ENCODE data around the gene HOOK2. TPM values are rescaled to one million over a fixed set of nuclear protein-coding genes. Genes with fewer than 3 reads are reported as not detected.
"Not testable (repeated sequence)": the region's sequence is repeated elsewhere in the genome, so short reads cannot be mapped to it uniquely, and the experiment has no call there.

The HOOK2 gene
- 10 to 100 TPM; 25.2 to 27.0 TPM for total RNA-seq
- 1 to 10 TPM; 3.0 to 4.3 (median 3.2) TPM for polyA plus RNA-seq
- 12.6 to 32.4 (median 21.2) reads per million in 6 experiments for total RNA-seq

GRCh38 chr19:12774588-12775555 lies at the start of gene HOOK2:
HOOK2 (minus strand) TSS chr19:12775552; CDS start chr19:12775449, 103 bp downstream.
- ATAC-seq, result peak; percentile 9 to 23
- POLR2A ChIA-PET, result interaction anchor here (0.6 to 20.9 kb wide), 6 partner anchors 8 to 88 kb away, joined by 3 to 1021 read pairs (median 4); partner anchors contain the start of genes JUNB, PRDX2, RNASEH2A and THSD8
- no peaks in the 10 kb centered on the region for H3K27me3 Mint-ChIP-seq
- H3K27ac Mint-ChIP-seq, result peak within 1 kb of the TSS in 9 of 10 donors; percentile 63 to 94 (median 88)
- peak in 7 of 10 donors; percentile 12 to 82 (median 51) for DNase-seq
- no peaks in the 10 kb centered on the region for H3K9me3 Mint-ChIP-seq
- peaks cover 0 to 2% (median 0%) of the 10 kb centered on the region in 3 donors for H3K36me3 Mint-ChIP-seq
- peak within 1 kb of the TSS; percentile 68 to 89 (median 80) for H3K4me3 Mint-ChIP-seq
- H3K4me1 Mint-ChIP-seq, result peaks cover 13 to 36% (median 25%) of the 10 kb centered on the region in 4 donors

- peaks cover 0 to 4% (median 0%) of the 10 kb centered on the region in 9 donors for H3K9me3 Mint-ChIP-seq
- DNase-seq (no peak), ATAC-seq (no peak)
- no peak overlapping the region for H3K4me3 Mint-ChIP-seq
- peaks cover 12 to 28% (median 21%) of the 10 kb centered on the region in 5 donors for H3K27me3 Mint-ChIP-seq
- peaks cover 5 to 12% (median 10%) of the 10 kb centered on the region in 4 donors for H3K4me1 Mint-ChIP-seq
- H3K36me3 Mint-ChIP-seq, result peaks cover 2 to 4% (median 3%) of the 10 kb centered on the region in 3 donors
- H3K27ac Mint-ChIP-seq, result no peak overlapping the region
- POLR2A ChIA-PET, result no interaction called here
Observed at GRCh38 chr19:12821761-12822160, 46.4 kb upstream of the HOOK2 start.

- not testable (repeated sequence) for H3K4me3 Mint-ChIP-seq, H3K9me3 Mint-ChIP-seq, ATAC-seq, DNase-seq, H3K4me1 Mint-ChIP-seq, H3K27me3 Mint-ChIP-seq
- Mint-ChIP-seq H3K36me3 (peaks cover 4 to 22% (median 6%) of the 10 kb centered on the region in 3 donors), H3K27ac (peak overlapping the region in 1 of 10 donors; percentile 34)
- POLR2A ChIA-PET, result interaction anchor here (0.5 kb wide), 1 partner anchor 10 kb away, joined by 6 read pairs; no protein-coding TSS in a partner anchor
Observed at GRCh38 chr19:12817810-12818209, 42.5 kb upstream of the HOOK2 start.

- peaks cover 4 to 26% (median 6%) of the 10 kb centered on the region in 3 donors for H3K36me3 Mint-ChIP-seq
- POLR2A ChIA-PET, H3K4me1 Mint-ChIP-seq, H3K27me3 Mint-ChIP-seq, H3K4me3 Mint-ChIP-seq, H3K9me3 Mint-ChIP-seq, ATAC-seq, H3K27ac Mint-ChIP-seq, DNase-seq: not testable (repeated sequence)
Observed at GRCh38 chr19:12817188-12817587, 41.8 kb upstream of the HOOK2 start.

- Mint-ChIP-seq H3K36me3 (peaks cover 0 to 30% (median 4%) of the 10 kb centered on the region in 3 donors), H3K9me3 (no peaks in the 10 kb centered on the region), H3K27ac (no peak overlapping the region), H3K27me3 (no peaks in the 10 kb centered on the region), H3K4me1 (no peaks in the 10 kb centered on the region), H3K4me3 (no peak overlapping the region)
- ATAC-seq (no peak), DNase-seq (no peak)
- POLR2A ChIA-PET, result interaction anchor here (0.6 to 0.8 kb wide), 3 partner anchors 15 to 132 kb away, joined by 3 to 4 read pairs (median 3); no protein-coding TSS in a partner anchor
Observed at GRCh38 chr19:12815088-12815487, 39.7 kb upstream of the HOOK2 start.

- ATAC-seq (peak; percentile 89 to 90), DNase-seq (peak; percentile 76 to 88 (median 83))
- peak within 1 kb of the TSS; percentile 80 to 95 (median 90) for H3K27ac Mint-ChIP-seq
- peak within 1 kb of the TSS; percentile 85 to 97 (median 93) for H3K4me3 Mint-ChIP-seq
- no peaks in the 10 kb centered on the region for H3K9me3 Mint-ChIP-seq
- POLR2A ChIA-PET, result interaction anchor here (0.8 to 2.2 kb wide), 8 partner anchors 10 to 108 kb away, joined by 3 to 22 read pairs (median 5); partner anchors contain the start of genes GET3, HOOK2 and JUNB
- H3K27me3 Mint-ChIP-seq, result no peaks in the 10 kb centered on the region
- peaks cover 13 to 22% (median 21%) of the 10 kb centered on the region in 4 donors for H3K4me1 Mint-ChIP-seq
- peaks cover 0 to 15% (median 0%) of the 10 kb centered on the region in 3 donors for H3K36me3 Mint-ChIP-seq
Observed at GRCh38 chr19:12806242-12807081, 31.1 kb upstream of the HOOK2 start, which contains the start of gene RNASEH2A. RNASEH2A (plus strand) TSS chr19:12806584; CDS start chr19:12806674, 90 bp downstream.

GRCh38 chr19:12804051-12804450 lies 28.7 kb upstream of the HOOK2 start:
- Mint-ChIP-seq H3K9me3 (no peaks in the 10 kb centered on the region), H3K4me1 (peaks cover 17 to 38% (median 31%) of the 10 kb centered on the region in 4 donors), H3K27ac (no peak overlapping the region), H3K36me3 (peaks cover 0 to 13% (median 0%) of the 10 kb centered on the region in 3 donors), H3K27me3 (no peaks in the 10 kb centered on the region), H3K4me3 (peak overlapping the region in 1 of 10 donors; percentile 38)
- POLR2A ChIA-PET, result interaction anchor here (0.7 to 14.5 kb wide), 4 partner anchors 9 to 1100 kb away, joined by 3 to 1021 read pairs (median 34); partner anchors contain the start of genes HOOK2 and JUNB
- DNase-seq (no peak), ATAC-seq (no peak)

GRCh38 chr19:12802267-12803106 lies 27.1 kb upstream of the HOOK2 start:
- H3K4me3 Mint-ChIP-seq, result peak overlapping the region; percentile 83 to 94 (median 88)
- H3K27ac Mint-ChIP-seq, result peak overlapping the region in 9 of 10 donors; percentile 28 to 84 (median 49)
- H3K27me3 Mint-ChIP-seq, result no peaks in the 10 kb centered on the region
- ATAC-seq (no peak), DNase-seq (no peak)
- no peaks in the 10 kb centered on the region for H3K9me3 Mint-ChIP-seq
- POLR2A ChIA-PET, result interaction anchor here (0.5 to 14.5 kb wide), 8 partner anchors 10 to 250 kb away, joined by 3 to 1021 read pairs (median 5); partner anchors contain the start of genes FBXW9, HOOK2, JUNB and TRIR
- H3K36me3 Mint-ChIP-seq, result peaks cover 0 to 17% (median 0%) of the 10 kb centered on the region in 3 donors
- H3K4me1 Mint-ChIP-seq, result peaks cover 17 to 38% (median 31%) of the 10 kb centered on the region in 4 donors

GRCh38 chr19:12801466-12802266 lies 26.3 kb upstream of the HOOK2 start, which contains the start of the genes PRDX2 and THSD8:
PRDX2 (minus strand) TSS chr19:12801800; CDS start chr19:12801261, 539 bp downstream.
THSD8 (plus strand) TSS chr19:12802069; CDS start chr19:12802072, 3 bp downstream.
- H3K4me3 Mint-ChIP-seq, result peak within 1 kb of the TSS; percentile 85 to 94 (median 88)

GRCh38 chr19:12800923-12801465 lies 25.6 kb upstream of the HOOK2 start:
- peak in 1 of 2 donors; percentile 15 for ATAC-seq
- Mint-ChIP-seq H3K36me3 (peaks cover 0 to 21% (median 0%) of the 10 kb centered on the region in 3 donors), H3K4me1 (peaks cover 17 to 33% (median 27%) of the 10 kb centered on the region in 4 donors), H3K4me3 (peak overlapping the region; percentile 84 to 94 (median 88)), H3K27me3 (no peaks in the 10 kb centered on the region), H3K27ac (peak overlapping the region; percentile 44 to 91 (median 79)), H3K9me3 (no peaks in the 10 kb centered on the region)
- no peak for DNase-seq
- POLR2A ChIA-PET, result interaction anchor here (0.6 to 14.5 kb wide), 5 partner anchors 9 to 151 kb away, joined by 3 to 1021 read pairs (median 5); partner anchors contain the start of genes HOOK2 and JUNB

More at GRCh38 chr19:12801466-12802266, 26.3 kb upstream of the HOOK2 start, which contains the start of the genes PRDX2 and THSD8:
- Mint-ChIP-seq H3K9me3 (no peaks in the 10 kb centered on the region), H3K36me3 (peaks cover 0 to 21% (median 0%) of the 10 kb centered on the region in 3 donors), H3K27ac (peak within 1 kb of the TSS; percentile 44 to 91 (median 81)), H3K27me3 (no peaks in the 10 kb centered on the region), H3K4me1 (peaks cover 17 to 33% (median 27%) of the 10 kb centered on the region in 4 donors)
- peak; percentile 48 to 78 (median 66) for DNase-seq
- ATAC-seq, result peak; percentile 63 to 66
- POLR2A ChIA-PET, result interaction anchor here (0.5 to 14.5 kb wide), 6 partner anchors 10 to 249 kb away, joined by 3 to 1021 read pairs (median 4); partner anchors contain the start of genes HOOK2, JUNB and TRIR

All from naive thymus-derived CD8-positive, alpha-beta T cell (primary cell).